Measurements from ENCODE around the gene GAS7. TPM values are rescaled to one million over a fixed set of nuclear protein-coding genes. Genes with fewer than 3 reads are reported as not detected.

GAS7 gene
- total and polyA plus RNA-seq, 2 donors (not counting 1 experiment from before 2014, with no cell fraction given): 3.4 to 13.6 TPM

DNA sequence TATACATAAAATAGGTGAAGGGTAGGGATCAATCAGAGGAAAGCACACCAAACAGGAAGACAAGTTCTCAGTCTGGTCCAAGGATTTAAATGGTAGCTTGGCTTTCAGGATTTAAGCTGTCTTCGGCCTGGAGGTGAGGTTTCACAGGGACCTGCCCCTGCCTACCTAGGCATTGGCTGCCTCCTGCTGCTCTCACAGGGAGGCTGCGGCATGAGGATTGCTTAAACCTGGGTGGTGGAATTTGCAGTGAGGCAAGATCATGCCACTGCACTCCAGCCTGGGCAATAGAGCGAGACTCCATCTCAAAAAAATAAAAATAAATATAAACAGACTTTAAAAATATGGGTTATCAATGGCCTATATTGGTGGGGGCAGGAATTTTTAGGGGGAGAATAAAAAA is 114.5 kb downstream of the GAS7 start:
- Mint-ChIP-seq H3K4me1 (peaks cover 30% of the 10 kb centered on the region), H3K27me3 (no peaks in the 10 kb centered on the region), H3K27ac (no peak overlapping the region), H3K4me3 (no peak overlapping the region), H3K9me3 (ENCODE audit: insufficient read depth) (peaks cover 2% of the 10 kb centered on the region)
- WGBS (ENCODE audit: insufficient coverage): 100% methylated on average over 1 of the region's 3 CpGs
- ATAC-seq (ENCODE audit: low read depth): no peak
- Histone ChIP-seq H3K27ac (ENCODE audit: low read length in 2 of 2) (no peak overlapping the region), H4K20me1 (ENCODE audit: control insufficient read depth, insufficient read depth, low read length, poor library complexity, severe bottlenecking) (no peaks in the 10 kb centered on the region), H3K9ac (ENCODE audit: low read length) (no peak overlapping the region), H3K27me3 (replicated peaks in 1 of 4; ENCODE audit: control extremely low read depth in 1 of 4, control insufficient read depth in 3 of 4, insufficient read depth in 4 of 4, low read length in 3 of 4) (no peaks in the 10 kb centered on the region), H3K9me3 (ENCODE audit: control extremely low read depth in 1 of 3, control insufficient read depth in 2 of 3, insufficient read depth in 1 of 3, low read length in 2 of 3) (peaks cover 1 to 27% (median 2%) of the 10 kb centered on the region in 3 donors), H3K79me2 (ENCODE audit: control insufficient read depth, insufficient read depth, low read length) (no peaks in the 10 kb centered on the region), H3K36me3 (replicated peaks in 1 of 2; ENCODE audit: control extremely low read depth in 1 of 2, control insufficient read depth in 1 of 2, extremely low read depth in 1 of 2, insufficient read depth in 2 of 2, low read length in 1 of 2) (no peaks in the 10 kb centered on the region), H3K4me1 (ENCODE audit: control insufficient read depth in 2 of 2, insufficient read depth in 2 of 2, low read length in 2 of 2) (peaks cover 15 to 28% of the 10 kb centered on the region in 2 donors), H3K4me3 (ENCODE audit: control extremely low read depth in 1 of 5, extremely low read depth in 1 of 5, insufficient read depth in 1 of 5, low read depth in 2 of 5, low read length in 4 of 5) (no peak overlapping the region), H3K4me2 (replicated peaks; ENCODE audit: low read depth, low read length, poor library complexity, severe bottlenecking) (no peak overlapping the region), H2AFZ (ENCODE audit: insufficient read depth, low read depth, low read length, poor library complexity, severe bottlenecking) (no peak overlapping the region)
- ChIA-PET CTCF (no interaction called here), POLR2A (no interaction called here)
- intact Hi-C loops (cut with micrococcal nuclease): no loop called here
- DNase-seq: no peak
- TF ChIP-seq, protein P1, sequence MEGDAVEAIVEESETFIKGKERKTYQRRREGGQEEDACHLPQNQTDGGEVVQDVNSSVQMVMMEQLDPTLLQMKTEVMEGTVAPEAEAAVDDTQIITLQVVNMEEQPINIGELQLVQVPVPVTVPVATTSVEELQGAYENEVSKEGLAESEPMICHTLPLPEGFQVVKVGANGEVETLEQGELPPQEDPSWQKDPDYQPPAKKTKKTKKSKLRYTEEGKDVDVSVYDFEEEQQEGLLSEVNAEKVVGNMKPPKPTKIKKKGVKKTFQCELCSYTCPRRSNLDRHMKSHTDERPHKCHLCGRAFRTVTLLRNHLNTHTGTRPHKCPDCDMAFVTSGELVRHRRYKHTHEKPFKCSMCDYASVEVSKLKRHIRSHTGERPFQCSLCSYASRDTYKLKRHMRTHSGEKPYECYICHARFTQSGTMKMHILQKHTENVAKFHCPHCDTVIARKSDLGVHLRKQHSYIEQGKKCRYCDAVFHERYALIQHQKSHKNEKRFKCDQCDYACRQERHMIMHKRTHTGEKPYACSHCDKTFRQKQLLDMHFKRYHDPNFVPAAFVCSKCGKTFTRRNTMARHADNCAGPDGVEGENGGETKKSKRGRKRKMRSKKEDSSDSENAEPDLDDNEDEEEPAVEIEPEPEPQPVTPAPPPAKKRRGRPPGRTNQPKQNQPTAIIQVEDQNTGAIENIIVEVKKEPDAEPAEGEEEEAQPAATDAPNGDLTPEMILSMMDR (IDR thresholded peaks at IDR 0.05): no peak
- no peak for TF ChIP-seq EZH2 (IDR thresholded peaks at IDR 0.05; ENCODE audit: borderline replicate concordance, insufficient read depth, low read depth, low read length, poor library complexity, severe bottlenecking)

DNA sequence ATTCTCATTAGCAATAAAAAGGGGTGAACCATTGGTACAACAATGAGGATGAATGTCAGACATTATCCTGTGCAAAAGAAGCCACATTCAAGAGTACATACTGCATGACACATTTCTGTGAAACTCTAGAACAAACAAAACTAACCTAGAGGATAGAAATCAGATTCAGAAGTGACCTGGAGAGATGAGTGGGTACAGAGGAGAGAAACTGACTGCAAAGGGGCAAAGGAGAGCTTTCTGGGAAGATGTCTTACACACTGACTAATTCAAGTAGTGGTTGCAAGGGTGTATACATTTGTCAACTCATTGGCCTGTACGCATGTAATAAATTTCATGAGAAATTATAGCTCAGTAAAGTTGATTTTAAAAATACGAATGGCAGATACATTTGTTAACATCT is 115.6 kb downstream of the GAS7 start:
- no peaks in the 10 kb centered on the region for H3K79me2 ChIP-seq (ENCODE audit: control insufficient read depth, insufficient read depth, low read length)
- H3K4me2 ChIP-seq (replicated peaks; ENCODE audit: low read depth, low read length, poor library complexity, severe bottlenecking): no peak overlapping the region
- no peak overlapping the region for H2AFZ ChIP-seq (ENCODE audit: insufficient read depth, low read depth, low read length, poor library complexity, severe bottlenecking)
- no peak overlapping the region for H3K4me3 ChIP-seq (ENCODE audit: control extremely low read depth in 1 of 5, extremely low read depth in 1 of 5, insufficient read depth in 1 of 5, low read depth in 2 of 5, low read length in 4 of 5)
- no peaks in the 10 kb centered on the region for H3K27me3 Mint-ChIP-seq
- POLR2A ChIA-PET: no interaction called here
- H3K4me3 Mint-ChIP-seq: no peak overlapping the region
- intact Hi-C loops (cut with micrococcal nuclease): no loop called here
- H4K20me1 ChIP-seq (ENCODE audit: control insufficient read depth, insufficient read depth, low read length, poor library complexity, severe bottlenecking): no peaks in the 10 kb centered on the region
- CTCF ChIA-PET: interaction anchor here (1.0 kb wide), 1 partner anchor 10 kb away, joined by 4 read pairs; no protein-coding TSS in a partner anchor
- no peaks in the 10 kb centered on the region for H3K27me3 ChIP-seq (replicated peaks in 1 of 4; ENCODE audit: control extremely low read depth in 1 of 4, control insufficient read depth in 3 of 4, insufficient read depth in 4 of 4, low read length in 3 of 4)
- peaks cover 2% of the 10 kb centered on the region for H3K9me3 Mint-ChIP-seq (ENCODE audit: insufficient read depth)
- peaks cover 30% of the 10 kb centered on the region for H3K4me1 Mint-ChIP-seq
- no peak overlapping the region for H3K27ac Mint-ChIP-seq
- DNase-seq (no peak), ATAC-seq (ENCODE audit: low read depth) (no peak)
- TF ChIP-seq, protein P1 (IDR thresholded peaks at IDR 0.05): no peak
- no peak for TF ChIP-seq EZH2 (IDR thresholded peaks at IDR 0.05; ENCODE audit: borderline replicate concordance, insufficient read depth, low read depth, low read length, poor library complexity, severe bottlenecking)
- peaks cover 15 to 27% of the 10 kb centered on the region in 2 donors for H3K4me1 ChIP-seq (ENCODE audit: control insufficient read depth in 2 of 2, insufficient read depth in 2 of 2, low read length in 2 of 2)
- H3K9me3 ChIP-seq (ENCODE audit: control extremely low read depth in 1 of 3, control insufficient read depth in 2 of 3, insufficient read depth in 1 of 3, low read length in 2 of 3): peaks cover 1 to 27% (median 2%) of the 10 kb centered on the region in 3 donors
- H3K27ac ChIP-seq (ENCODE audit: low read length in 2 of 2): no peak overlapping the region
- no peaks in the 10 kb centered on the region for H3K36me3 ChIP-seq (replicated peaks in 1 of 2; ENCODE audit: control extremely low read depth in 1 of 2, control insufficient read depth in 1 of 2, extremely low read depth in 1 of 2, insufficient read depth in 2 of 2, low read length in 1 of 2)
- WGBS (ENCODE audit: insufficient coverage): no CpG with 5 or more reads among the region's 2 CpGs
- no peak overlapping the region for H3K9ac ChIP-seq (ENCODE audit: low read length)

All from B cell (primary cell).